Stimulated activated CD4-positive, alpha-beta T cell treated with anti-CD3 and anti-CD28 coated beads, Interleukin-15, amount 100 ng/mL, for 1 hour (primary cell): Measurements from ENCODE around the gene KCNK5.
A peak's percentile ranks its signal among the peaks of the same experiment; 100 is the strongest.

ENCODE experiments used
- DNase-seq, 2 donors: peaks; one replicate each; pipeline ENCODE4 v3.0.0-alpha.2; 2020; ENCODE audit warnings: low read depth in 1 of 2, low spot score in 1 of 2

KCNK5 gene

GRCh38 chr6:39178235-39178634 lies 51.0 kb downstream of the KCNK5 start:
- no peak for DNase-seq

GRCh38 chr6:39177130-39177529 lies 52.1 kb downstream of the KCNK5 start:
- no peak for DNase-seq

- DNase-seq = no peak
Measured at GRCh38 chr6:39173270-39173669, 56.0 kb downstream of the KCNK5 start.

- DNase-seq = no peak
Measured at GRCh38 chr6:39172377-39172757, 56.9 kb downstream of the KCNK5 start.

- no peak for DNase-seq
Measured at GRCh38 chr6:39171489-39172376, 57.5 kb downstream of the KCNK5 start.

- no peak for DNase-seq
Measured at GRCh38 chr6:39170860-39171259, 58.4 kb downstream of the KCNK5 start.

GRCh38 chr6:39170389-39170788 lies 58.9 kb downstream of the KCNK5 start:
- DNase-seq = no peak

GRCh38 chr6:39169448-39170344 lies 59.6 kb downstream of the KCNK5 start:
- DNase-seq = no peak

GRCh38 chr6:39167866-39168625 lies 61.2 kb downstream of the KCNK5 start:
- DNase-seq = no peak

GRCh38 chr6:39167321-39167720 lies 62.0 kb downstream of the KCNK5 start:
- no peak for DNase-seq

GRCh38 chr6:39166912-39167290 lies 62.4 kb downstream of the KCNK5 start:
- no peak for DNase-seq

GRCh38 chr6:39166189-39166911 lies 62.9 kb downstream of the KCNK5 start:
- peak; percentile 64 to 81 for DNase-seq

GRCh38 chr6:39157511-39157910 lies 71.8 kb downstream of the KCNK5 start:
- no peak for DNase-seq

GRCh38 chr6:39156801-39157200 lies 72.5 kb downstream of the KCNK5 start:
- DNase-seq = no peak

- DNase-seq = no peak
Measured at GRCh38 chr6:39154705-39155104, 74.6 kb downstream of the KCNK5 start.

- DNase-seq = no peak
Measured at GRCh38 chr6:39153766-39154397, 75.4 kb downstream of the KCNK5 start.

GRCh38 chr6:39152262-39152661 lies 77.0 kb downstream of the KCNK5 start:
- no peak for DNase-seq

- no peak for DNase-seq
Measured at GRCh38 chr6:39151211-39151610, 78.1 kb downstream of the KCNK5 start.

GRCh38 chr6:39144481-39145173 lies 84.6 kb downstream of the KCNK5 start:
- no peak for DNase-seq
